T-cell (primary cell): Measurements from ENCODE around the gene DDX39B. TPM values are rescaled to one million over a fixed set of nuclear protein-coding genes. Genes with fewer than 3 reads are reported as not detected.

Experiments used
- ATAC-seq, 4 experiments: fragments of 200-7000 bp in 3 of 4; fragments of 150-1000 bp in 1 of 4; cut with Tn5 transposase; replicated peaks in 1 of 4; 1 replicate in 3 of 4; 2 replicates in 1 of 4; pipeline ENCODE4 v1.10.0; 2021; ENCODE audit warnings: moderate library complexity in 3 of 4, mild to moderate bottlenecking in 2 of 4, moderate number of reproducible peaks in 1 of 4
- CTCF ChIA-PET, 2 donors: fragments of 300-600 bp; sonication (Branson Sonifier 250); formaldehyde crosslinking; loops; one replicate each; lab custom pipeline; 2022; ENCODE audit warnings: antibody characterized with exemption in 2 of 2; lab: Charles Lee
- POLR2A ChIA-PET, 2 donors: fragments of 300-600 bp; sonication (Branson Sonifier 250); formaldehyde crosslinking; loops; one replicate each; lab custom pipeline; 2022; ENCODE audit warnings: antibody characterized with exemption in 2 of 2; lab: Charles Lee
- DNase-seq, 35 experiments: peaks; one replicate each; pipeline versions ENCODE4 v3.0.0 to v3.0.0-alpha.2; 2013 to 2023
- H3K27ac ChIP-seq: one replicate; pipeline ENCODE4 v1.5.1; 2013; ENCODE audit warnings: low read length
- H3K27me3 ChIP-seq, 2 experiments: replicated peaks in 1 of 2; 1 replicate in 1 of 2; 2 replicates in 1 of 2; pipeline versions ENCODE4 v1.6.1 to v1.7.0; 2013; ENCODE audit warnings: low read length in 1 of 2, mixed read lengths in 1 of 2; ENCODE audit not compliant: control insufficient read depth in 2 of 2, insufficient read depth in 2 of 2; ENCODE audit errors: extremely low read depth in 1 of 2
- H3K36me3 ChIP-seq, 2 donors: 1 replicate in 1 of 2; 2 replicates in 1 of 2; pipeline versions ENCODE4 v1.6.1 to v1.7.0; 2013; ENCODE audit warnings: low read length in 1 of 2; ENCODE audit not compliant: control insufficient read depth in 2 of 2, insufficient read depth in 1 of 2; ENCODE audit errors: extremely low read depth in 1 of 2
- H3K4me1 ChIP-seq, 2 experiments: 1 replicate in 1 of 2; 2 replicates in 1 of 2; pipeline versions ENCODE4 v1.6.1 to v1.7.0; 2013; ENCODE audit warnings: low read length in 2 of 2, mixed read lengths in 1 of 2; ENCODE audit not compliant: insufficient read depth in 2 of 2, control insufficient read depth in 1 of 2; ENCODE audit errors: extremely low read depth in 1 of 2
- H3K4me3 ChIP-seq, 2 donors: 1 replicate in 1 of 2; 2 replicates in 1 of 2; pipeline versions ENCODE4 v1.5.1 to v1.7.0; 2013; ENCODE audit warnings: mild to moderate bottlenecking in 2 of 2, low read length in 1 of 2, moderate library complexity in 1 of 2; ENCODE audit not compliant: control insufficient read depth in 1 of 2; ENCODE audit errors: extremely low read depth in 1 of 2
- H3K9me3 ChIP-seq: 2 replicates; pipeline ENCODE4 v1.7.0; 2013
- H3K27ac Mint-ChIP-seq, 2 donors: one replicate each; pipeline ENCODE4 v1.8.0; 2020 to 2021; ENCODE audit warnings: mild to moderate bottlenecking in 2 of 2, mixed read lengths in 2 of 2
- H3K27me3 Mint-ChIP-seq, 2 donors: one replicate each; pipeline ENCODE4 v1.8.0; 2021 to 2022; ENCODE audit warnings: mixed read lengths in 2 of 2
- H3K36me3 Mint-ChIP-seq: one replicate; pipeline ENCODE4 v1.8.0; 2021; ENCODE audit warnings: mixed read lengths
- H3K4me1 Mint-ChIP-seq, 3 donors: one replicate each; pipeline ENCODE4 v1.8.0; 2020 to 2022; ENCODE audit warnings: mixed read lengths in 3 of 3, mild to moderate bottlenecking in 1 of 3
- H3K4me3 Mint-ChIP-seq, 3 donors: one replicate each; pipeline ENCODE4 v1.8.0; 2020 to 2022; ENCODE audit warnings: mild to moderate bottlenecking in 3 of 3, mixed read lengths in 3 of 3, moderate library complexity in 3 of 3
- H3K9me3 Mint-ChIP-seq, 3 donors: one replicate each; pipeline ENCODE4 v1.8.0; 2020 to 2022; ENCODE audit warnings: mixed read lengths in 3 of 3
- WGBS: methylation state at CpG from one replicate; pipeline ENCODE4 v1.1.5; 2013; ENCODE audit warnings: missing lambda C conversion rate; ENCODE audit not compliant: insufficient coverage; 5-methylcytosine and 5-hydroxymethylcytosine counted together
- total RNA-seq, 35 experiments: library from RNA in 6 of 35; stranded (reverse) in 6 of 35; fragments of 120-200 nt in 1 of 35; gene quantifications; one replicate each; pipeline versions ENCODE4 v1.2.1 to v1.2.4 and lab custom pipeline; 2013 to 2026

The DDX39B gene
- total RNA-seq, 5 donors from 2014 or later (not counting 1 experiment from before 2014, with no cell fraction given) = 507 to 669 (median 631) TPM

GRCh38 chr6:31580438-31580740, 38.6 kb upstream of the DDX39B start:
- peak in 1 of 35 experiments; percentile 29 for DNase-seq
- ChIA-PET POLR2A (interaction anchor here (0.7 to 1.2 kb wide), 4 partner anchors 12 to 29 kb away, joined by 3 read pairs; partner anchors contain the start of gene NCR3 (in 1 of the 2)), CTCF (interaction anchor here (0.9 to 8.3 kb wide), 11 partner anchors 10 to 88 kb away, joined by 3 to 167 read pairs (median 7); partner anchors contain the start of genes DDX39B (in 1 of the 2), NCR3 (in 1 of the 2) and NFKBIL1 (in 1 of the 2))
- peak overlapping the region; percentile 86 to 99 for H3K4me3 ChIP-seq
- H3K36me3 ChIP-seq = peaks cover 0 to 18% of the 10 kb centered on the region in 2 donors
- 4% methylated on average over 9 of the region's 11 CpGs for WGBS
- peak overlapping the region; percentile 92 for H3K27ac ChIP-seq
- no peaks in the 10 kb centered on the region for H3K27me3 ChIP-seq
- Mint-ChIP-seq H3K27me3 (no peaks in the 10 kb centered on the region), H3K9me3 (no peaks in the 10 kb centered on the region), H3K36me3 (peaks cover 36% of the 10 kb centered on the region), H3K4me1 (peaks cover 75 to 82% (median 81%) of the 10 kb centered on the region in 3 donors), H3K27ac (peak overlapping the region; percentile 94 to 98), H3K4me3 (peak overlapping the region; percentile 97 to 100 (median 99))
- H3K4me1 ChIP-seq = peaks cover 35 to 85% of the 10 kb centered on the region in 2 experiments
- no peak for ATAC-seq
- no peaks in the 10 kb centered on the region for H3K9me3 ChIP-seq

GRCh38 chr6:31579546-31580437, 38.0 kb upstream of the DDX39B start:
- Mint-ChIP-seq H3K36me3 (peaks cover 36% of the 10 kb centered on the region), H3K27ac (peak overlapping the region; percentile 94 to 98), H3K27me3 (no peaks in the 10 kb centered on the region), H3K9me3 (no peaks in the 10 kb centered on the region), H3K4me3 (peak overlapping the region; percentile 97 to 100 (median 99)), H3K4me1 (peaks cover 75 to 82% (median 81%) of the 10 kb centered on the region in 3 donors)
- ChIA-PET CTCF (interaction anchor here (0.6 to 8.3 kb wide), 11 partner anchors 10 to 255 kb away, joined by 3 to 167 read pairs (median 7); partner anchors contain the start of genes DDX39B (in 1 of the 2), NCR3 (in 1 of the 2) and NFKBIL1 (in 1 of the 2)), POLR2A (interaction anchor here (0.5 to 1.2 kb wide), 5 partner anchors 9 to 29 kb away, joined by 3 to 5 read pairs (median 3); partner anchors contain the start of gene NCR3 (in 1 of the 2))
- Histone ChIP-seq H3K4me3 (peak overlapping the region; percentile 86 to 99), H3K4me1 (peaks cover 34 to 86% of the 10 kb centered on the region in 2 experiments), H3K9me3 (no peaks in the 10 kb centered on the region), H3K36me3 (peaks cover 0 to 18% of the 10 kb centered on the region in 2 donors), H3K27ac (peak overlapping the region; percentile 92), H3K27me3 (no peaks in the 10 kb centered on the region)
- 40% methylated on average over 3 of the region's 8 CpGs for WGBS
- ATAC-seq (no peak), DNase-seq (peak in 1 of 35 experiments; percentile 34)

- H3K4me3 ChIP-seq = no peak overlapping the region
- no peak for ATAC-seq
- peak overlapping the region; percentile 94 to 98 for H3K27ac Mint-ChIP-seq
- H3K36me3 ChIP-seq = peaks cover 0 to 18% of the 10 kb centered on the region in 2 donors
- no peaks in the 10 kb centered on the region for H3K27me3 Mint-ChIP-seq
- no peak for DNase-seq
- peak overlapping the region; percentile 97 to 100 (median 99) for H3K4me3 Mint-ChIP-seq
- peaks cover 32 to 86% of the 10 kb centered on the region in 2 experiments for H3K4me1 ChIP-seq
- WGBS = no CpG with 5 or more reads among the region's 3 CpGs
- peaks cover 36% of the 10 kb centered on the region for H3K36me3 Mint-ChIP-seq
- peaks cover 76 to 83% (median 81%) of the 10 kb centered on the region in 3 donors for H3K4me1 Mint-ChIP-seq
- H3K9me3 ChIP-seq = no peaks in the 10 kb centered on the region
- no peaks in the 10 kb centered on the region for H3K9me3 Mint-ChIP-seq
- H3K27ac ChIP-seq = peak overlapping the region; percentile 92
- ChIA-PET CTCF (interaction anchor here (1.7 to 8.3 kb wide), 5 partner anchors 10 to 31 kb away, joined by 7 to 167 read pairs (median 26); partner anchors contain the start of gene NCR3 (in 1 of the 2)), POLR2A (interaction anchor here in 1 of 2 donors (0.5 kb wide), 1 partner anchor 8 kb away, joined by 5 read pairs; no protein-coding TSS in a partner anchor)
- H3K27me3 ChIP-seq = no peaks in the 10 kb centered on the region
Measured at GRCh38 chr6:31579119-31579505, 37.3 kb upstream of the DDX39B start.

- WGBS = 82% methylated on average over 5 of the region's 12 CpGs
Measured at GRCh38 chr6:31578184-31579118, 36.6 kb upstream of the DDX39B start.

GRCh38 chr6:31577579-31577966, 35.8 kb upstream of the DDX39B start:
- Mint-ChIP-seq H3K27me3 (no peaks in the 10 kb centered on the region), H3K4me3 (peak overlapping the region; percentile 86 to 99 (median 91)), H3K36me3 (peaks cover 36% of the 10 kb centered on the region), H3K9me3 (no peaks in the 10 kb centered on the region), H3K27ac (peak overlapping the region; percentile 98 to 100), H3K4me1 (peaks cover 76 to 90% (median 83%) of the 10 kb centered on the region in 3 donors)
- Histone ChIP-seq H3K36me3 (peaks cover 0 to 18% of the 10 kb centered on the region in 2 donors), H3K4me3 (peak overlapping the region; percentile 17 to 79), H3K27ac (peak overlapping the region; percentile 92), H3K27me3 (no peaks in the 10 kb centered on the region), H3K4me1 (peaks cover 34 to 86% of the 10 kb centered on the region in 2 experiments), H3K9me3 (no peaks in the 10 kb centered on the region)
- ChIA-PET POLR2A (interaction anchor here in 1 of 2 donors (0.6 kb wide), 1 partner anchor 75 kb away, joined by 3 read pairs; no protein-coding TSS in a partner anchor), CTCF (interaction anchor here (0.8 to 4.0 kb wide), 6 partner anchors 10 to 28 kb away, joined by 3 to 22 read pairs (median 9); no protein-coding TSS in a partner anchor)
- DNase-seq (no peak), ATAC-seq (no peak)
- WGBS = 40% methylated on average over 2 of the region's 3 CpGs

More at GRCh38 chr6:31578184-31579118, 36.6 kb upstream of the DDX39B start:
- no peak overlapping the region for H3K4me3 ChIP-seq
- H3K9me3 Mint-ChIP-seq = no peaks in the 10 kb centered on the region
- H3K4me1 ChIP-seq = peaks cover 29 to 86% of the 10 kb centered on the region in 2 experiments
- H3K27me3 ChIP-seq = no peaks in the 10 kb centered on the region
- H3K36me3 ChIP-seq = peaks cover 0 to 18% of the 10 kb centered on the region in 2 donors
- no peaks in the 10 kb centered on the region for H3K9me3 ChIP-seq
- H3K27me3 Mint-ChIP-seq = no peaks in the 10 kb centered on the region
- peaks cover 36% of the 10 kb centered on the region for H3K36me3 Mint-ChIP-seq
- peak overlapping the region; percentile 94 to 98 for H3K27ac Mint-ChIP-seq
- ChIA-PET CTCF (interaction anchor here (1.3 to 8.3 kb wide), 6 partner anchors 11 to 29 kb away, joined by 3 to 167 read pairs (median 18); partner anchors contain the start of gene NCR3 (in 1 of the 2)), POLR2A (interaction anchor here in 1 of 2 donors (0.5 to 0.6 kb wide), 2 partner anchors 8 to 1514 kb away, joined by 5 read pairs; no protein-coding TSS in a partner anchor)
- ATAC-seq = no peak
- peak overlapping the region; percentile 97 to 100 (median 99) for H3K4me3 Mint-ChIP-seq
- peak overlapping the region; percentile 92 for H3K27ac ChIP-seq
- H3K4me1 Mint-ChIP-seq = peaks cover 76 to 90% (median 81%) of the 10 kb centered on the region in 3 donors
- DNase-seq = no peak
